Astrocyte of the cerebellum (primary cell): ENCODE results near the gene DIP2B.
"Not testable (repeated sequence)": the region's sequence is repeated elsewhere in the genome, so short reads cannot be mapped to it uniquely, and the experiment has no call there.

Source experiments
- DNase-seq: peaks from one replicate; pipeline ENCODE4 v3.0.0-alpha.2; 2011; ENCODE audit warnings: low read depth
- H3K4me3 ChIP-seq: 2 replicates; pipeline ENCODE4 v1.5.1; 2011; ENCODE audit warnings: mild to moderate bottlenecking, low read depth, low read length, moderate library complexity
- CTCF ChIP-seq: IDR thresholded peaks from 2 replicates; pipeline ENCODE4 v1.5.1; 2012; ENCODE audit warnings: low read length, low read depth, moderate library complexity, mild to moderate bottlenecking; ENCODE audit errors: missing control alignments
- in situ Hi-C: cut with HindIII; loops from 2 replicates; pipeline ENCODE4 v1.10.0; 2017; ENCODE audit warnings: low sequenced_read_pairs

DIP2B gene

GRCh38 chr12:50764286-50765094 lies 259.7 kb downstream of the DIP2B start:
- TF ChIP-seq CTCF, result no peak
- no peak for DNase-seq
- H3K4me3 ChIP-seq, result peak overlapping the region; percentile 93
- in situ Hi-C loops, result loop anchor here (5.0 kb wide), 1 partner anchor 98 kb away; no protein-coding TSS in a partner anchor

GRCh38 chr12:50765095-50765911 lies 260.5 kb downstream of the DIP2B start:
- in situ Hi-C loops, result loop anchor here (5.0 kb wide), 1 partner anchor 97 kb away; no protein-coding TSS in a partner anchor
- DNase-seq, result no peak
- TF ChIP-seq CTCF, result peak; percentile 66
- H3K4me3 ChIP-seq, result peak overlapping the region; percentile 93

GRCh38 chr12:50768391-50768790 lies 263.6 kb downstream of the DIP2B start:
- in situ Hi-C loops, result loop anchor here (5.0 kb wide), 1 partner anchor 94 kb away; no protein-coding TSS in a partner anchor
- DNase-seq, result no peak
- TF ChIP-seq CTCF, result no peak
- no peak overlapping the region for H3K4me3 ChIP-seq

GRCh38 chr12:50768813-50769212 lies 264.0 kb downstream of the DIP2B start:
- H3K4me3 ChIP-seq, DNase-seq: not testable (repeated sequence)
- in situ Hi-C loops, result loop anchor here (5.0 kb wide), 1 partner anchor 93 kb away; no protein-coding TSS in a partner anchor

GRCh38 chr12:50771409-50771808 lies 266.6 kb downstream of the DIP2B start:
- no peak for DNase-seq
- in situ Hi-C loops, result no loop called here
- H3K4me3 ChIP-seq, result no peak overlapping the region
- TF ChIP-seq CTCF, result no peak

GRCh38 chr12:50772470-50772869 lies 267.7 kb downstream of the DIP2B start:
- no peak for TF ChIP-seq CTCF
- in situ Hi-C loops, result no loop called here
- no peak overlapping the region for H3K4me3 ChIP-seq
- DNase-seq, result no peak
